Measurements from ENCODE around the gene IZUMO2.
"Not testable (repeated sequence)": the region's sequence is repeated elsewhere in the genome, so short reads cannot be mapped to it uniquely, and the experiment has no call there.

DNA sequence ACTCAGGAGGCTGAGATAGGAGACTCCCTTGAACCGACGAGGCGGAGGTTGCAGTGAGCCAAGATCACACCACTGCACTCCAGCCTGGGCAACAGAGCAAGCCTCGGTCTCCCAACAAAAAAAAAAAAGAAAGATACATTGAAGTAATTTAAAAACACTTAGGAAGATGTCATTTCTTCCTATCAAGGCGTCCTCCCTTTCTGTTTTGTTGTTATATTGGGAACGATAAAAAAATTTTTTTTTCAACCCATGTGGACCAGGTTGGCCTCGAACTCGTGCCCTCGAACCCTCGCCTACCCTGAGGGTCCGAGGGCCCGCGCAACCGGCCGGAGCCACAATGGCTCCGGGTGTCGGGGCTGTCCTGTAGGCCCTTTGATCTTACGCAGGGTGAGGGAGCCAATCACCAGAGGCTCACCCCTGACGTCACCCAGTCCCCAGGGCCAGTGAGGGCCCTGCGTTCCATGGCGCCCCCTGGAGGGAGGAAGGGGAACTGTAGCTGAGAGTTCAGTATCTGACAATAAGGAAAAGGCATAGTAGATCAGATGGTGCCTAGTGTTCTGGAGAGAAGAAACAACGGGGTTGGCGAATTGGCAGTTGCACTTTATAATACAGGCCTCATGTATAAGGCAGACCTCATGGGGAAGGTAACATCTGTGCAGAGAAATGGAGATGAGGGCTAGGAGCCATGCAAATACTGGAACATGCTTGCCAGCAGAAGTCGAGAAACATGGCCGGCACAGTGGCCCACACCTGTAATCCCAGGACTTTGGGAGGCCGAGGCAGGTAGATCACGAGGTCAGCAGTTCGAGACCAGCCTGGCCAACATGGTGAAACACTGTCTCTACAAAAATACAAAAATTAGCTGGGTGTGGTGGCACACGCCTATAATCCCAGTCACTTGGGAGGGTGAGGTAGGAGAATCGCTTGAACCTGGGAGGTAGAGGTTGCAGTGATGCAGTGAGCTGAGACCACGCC is 29.3 kb downstream of the IZUMO2 start:
- not testable (repeated sequence) for TF ChIP-seq PRPF4 (IDR thresholded peaks at IDR 0.05; ENCODE audit: insufficient read depth, low read depth, low read length, poor library complexity, severe bottlenecking); HOXB6 (CRISPR knock-in tag; IDR thresholded peaks at IDR 0.05; ENCODE audit: borderline replicate concordance); CREB3 (tag; conservative IDR thresholded peaks at IDR 0.05; ENCODE audit: low read depth); ZBTB1 (CRISPR knock-in tag; IDR thresholded peaks at IDR 0.05; ENCODE audit: borderline replicate concordance, low read depth); CTCF (IDR thresholded peaks at IDR 0.05 in 2 of 3, conservative IDR thresholded peaks at IDR 0.05 in 1 of 3; ENCODE audit: insufficient read depth in 2 of 3, low read depth in 1 of 3, low read length in 3 of 3); ZNF197 (CRISPR knock-in tag; IDR thresholded peaks at IDR 0.05; ENCODE audit: low read depth); BACH1 (tag; IDR thresholded peaks at IDR 0.05); ZNF384 (IDR thresholded peaks at IDR 0.05; ENCODE audit: low read depth, low read length); L3MBTL2 (IDR thresholded peaks at IDR 0.05); KDM1A (IDR thresholded peaks at IDR 0.05); GABPB1 (CRISPR knock-in tag; IDR thresholded peaks at IDR 0.05); ZNF24 (IDR thresholded peaks at IDR 0.05)
- peak; percentile 79; the same call in 1 of the 2 replicates for TF ChIP-seq SMARCA5 (IDR thresholded peaks at IDR 0.05)
